Right lobe of liver (tissue), 4 donors: Measurements from ENCODE around the gene RANBP17.

ENCODE experiments used
- CTCF ChIP-seq, 4 donors: fragments of 200-600 bp in 3 of 4; fragments of 450-650 bp in 1 of 4; IDR thresholded peaks; one replicate each; pipeline versions ENCODE4 v1.5.1 to v1.8.0; 2016 to 2022; ENCODE audit warnings: antibody characterized with exemption in 4 of 4, mild to moderate bottlenecking in 2 of 4
- POLR2A ChIP-seq: fragments of 450-650 bp; IDR thresholded peaks from one replicate; pipeline ENCODE4 v1.6.1; 2017; ENCODE audit warnings: antibody characterized with exemption, mild to moderate bottlenecking
- donor health status: DM: no; HTN: no; CAD: no.
- donor health status: DM: no; HTN: no; CAD: no.
- donor health status: DM: no; HTN: yes; CAD: no.

- TF ChIP-seq CTCF (IDR thresholded peaks at IDR 0.05) (no peak), POLR2A (no peak)
Measured at GRCh38 chr5:171258737-171259415, 397.1 kb downstream of the RANBP17 start.
